GM23338 (cell line): ENCODE measurements around the gene ZNF740. TPM values are rescaled to one million over a fixed set of nuclear protein-coding genes. Genes with fewer than 3 reads are reported as not detected.

Experiments
- ATAC-seq: fragments of 200-7000 bp; cut with Tn5 transposase; 3 replicates; pipeline ENCODE4 v1.9.1; 2020
- DNase-seq: peaks from one replicate; pipeline ENCODE4 v3.0.0-alpha.2; 2015; ENCODE audit warnings: low spot score
- H2AFZ ChIP-seq: fragments of 200-600 bp; sonication (generic); 2 replicates; pipeline ENCODE4 v1.8.0; 2016; ENCODE audit warnings: antibody characterized with exemption, mild to moderate bottlenecking, moderate library complexity
- H3F3A ChIP-seq: fragments of 200-600 bp; sonication (generic); replicated peaks from 2 replicates; pipeline ENCODE4 v1.8.0; 2017; ENCODE audit warnings: antibody characterized with exemption, mixed run types, low read depth
- H3K27ac ChIP-seq: fragments of 200-600 bp; sonication (generic); 2 replicates; pipeline ENCODE4 v1.6.1; 2016; ENCODE audit warnings: low read depth
- H3K27me3 ChIP-seq: fragments of 200-600 bp; sonication (generic); 2 replicates; pipeline ENCODE4 v1.8.0; 2016; ENCODE audit warnings: mild to moderate bottlenecking, mixed run types, moderate library complexity; ENCODE audit not compliant: insufficient read depth
- H3K36me3 ChIP-seq: fragments of 200-600 bp; sonication (generic); 2 replicates; pipeline ENCODE4 v1.8.0; 2016; ENCODE audit warnings: mild to moderate bottlenecking; ENCODE audit not compliant: insufficient read depth
- H3K4me1 ChIP-seq: fragments of 200-600 bp; sonication (generic); 2 replicates; pipeline ENCODE4 v1.8.0; 2016; ENCODE audit warnings: mild to moderate bottlenecking, moderate library complexity; ENCODE audit not compliant: insufficient read depth
- H3K4me2 ChIP-seq: fragments of 200-600 bp; sonication (generic); 2 replicates; pipeline ENCODE4 v1.7.1; 2017; ENCODE audit warnings: mixed run types
- H3K4me3 ChIP-seq: fragments of 200-600 bp; sonication (generic); 2 replicates; pipeline ENCODE4 v1.6.1; 2016; ENCODE audit warnings: mixed run types
- H3K79me2 ChIP-seq: fragments of 200-600 bp; sonication (generic); replicated peaks from 2 replicates; pipeline ENCODE4 v1.8.0; 2017; ENCODE audit warnings: mild to moderate bottlenecking; ENCODE audit not compliant: insufficient read depth
- H3K9me2 ChIP-seq: fragments of 200-600 bp; sonication (generic); 2 replicates; pipeline ENCODE4 v1.8.0; 2017; ENCODE audit not compliant: insufficient read depth
- H4K20me1 ChIP-seq: fragments of 200-600 bp; sonication (generic); replicated peaks from 2 replicates; pipeline ENCODE4 v1.8.0; 2017; ENCODE audit warnings: mild to moderate bottlenecking; ENCODE audit not compliant: insufficient read depth
- H3K27ac Mint-ChIP-seq: 2 replicates; pipeline ENCODE4 v1.8.0; 2020; ENCODE audit warnings: inconsistent platforms, mild to moderate bottlenecking, moderate library complexity, mixed read lengths
- H3K27me3 Mint-ChIP-seq: 3 replicates; pipeline ENCODE4 v1.8.0; 2022; ENCODE audit warnings: low read depth, mild to moderate bottlenecking, moderate library complexity, mixed read lengths, inconsistent platforms; ENCODE audit not compliant: insufficient read depth, poor library complexity
- H3K36me3 Mint-ChIP-seq: 3 replicates; pipeline ENCODE4 v1.8.0; 2021; ENCODE audit warnings: low read depth, mild to moderate bottlenecking, inconsistent platforms, moderate library complexity, mixed read lengths
- H3K4me1 Mint-ChIP-seq: 3 replicates; pipeline ENCODE4 v1.8.0; 2020; ENCODE audit warnings: mild to moderate bottlenecking, inconsistent platforms, mixed read lengths
- H3K4me3 Mint-ChIP-seq: 3 replicates; pipeline ENCODE4 v1.8.0; 2021; ENCODE audit warnings: moderate library complexity, mild to moderate bottlenecking, inconsistent platforms, mixed read lengths
- H3K9me3 Mint-ChIP-seq: 3 replicates; pipeline ENCODE4 v1.8.0; 2020; ENCODE audit warnings: moderate library complexity, mild to moderate bottlenecking, inconsistent platforms, mixed read lengths
- CREB1 ChIP-seq: fragments of 250-450 bp; sonication (Bioruptor Pico); IDR thresholded peaks from 2 replicates; pipeline ENCODE4 v1.5.0; 2020; ENCODE audit warnings: low read depth, mild to moderate bottlenecking, moderate library complexity
- EZH2phosphoT487 ChIP-seq: fragments of 200-600 bp; sonication (generic); IDR thresholded peaks from one replicate; pipeline ENCODE4 v1.8.1; 2018; ENCODE audit warnings: antibody characterized with exemption; ENCODE audit not compliant: unreplicated experiment
- JUNB ChIP-seq: IDR thresholded peaks from one replicate; pipeline ENCODE4 v1.6.1; 2016; ENCODE audit warnings: antibody characterized with exemption; ENCODE audit not compliant: unreplicated experiment
- NANOG ChIP-seq: IDR thresholded peaks from 2 replicates; pipeline ENCODE4 v1.6.1; 2016; ENCODE audit warnings: antibody characterized with exemption, borderline replicate concordance
- STAT1 ChIP-seq: IDR thresholded peaks from one replicate; pipeline ENCODE4 v1.6.1; 2016; ENCODE audit warnings: antibody characterized with exemption; ENCODE audit not compliant: unreplicated experiment
- ZNF114 ChIP-seq: fragments of 250-450 bp; sonication (Bioruptor Pico); IDR thresholded peaks from 2 replicates; pipeline ENCODE4 v1.5.0; 2020; ENCODE audit warnings: mild to moderate bottlenecking, moderate library complexity
- ZNF331 ChIP-seq: fragments of 250-450 bp; sonication (Bioruptor Pico); IDR thresholded peaks from 2 replicates; pipeline ENCODE4 v1.5.0; 2020; ENCODE audit warnings: low read depth, mild to moderate bottlenecking, moderate library complexity
- polyA plus RNA-seq: library from polyadenylated mRNA; unstranded; fragments of >200 nt; fragmentation: Nextera tagmentation; extraction: Ambion mirVana; gene quantifications from 2 replicates; pipeline ENCODE4 v1.2.1, GENCODE V29; 2016
- total RNA-seq: library from RNA; depleted of rRNA; stranded (reverse); fragments of >200 nt; shearing (Covaris generic); gene quantifications from 2 replicates; pipeline ENCODE4 v1.2.3, GENCODE V29; 2014
- TF ChIP-seq, protein P1 (sequence below): IDR thresholded peaks from one replicate; pipeline ENCODE4 v1.6.1; 2018; ENCODE audit warnings: antibody characterized with exemption; ENCODE audit not compliant: unreplicated experiment
- TF ChIP-seq, protein P2 (sequence below), 2 experiments: fragments of 200-600 bp in 1 of 2; sonication (generic) in 1 of 2; conservative IDR thresholded peaks; 2 replicates each; pipeline versions ENCODE4 v1.5.1 to v1.6.1; 2016 to 2017; ENCODE audit warnings: antibody characterized with exemption in 2 of 2, low read depth in 2 of 2, mild to moderate bottlenecking in 2 of 2, moderate library complexity in 1 of 2

The ZNF740 gene
- total and polyA plus RNA-seq, 2 experiments from 2014 or later, result 2.6 to 13.0 TPM

DNA sequence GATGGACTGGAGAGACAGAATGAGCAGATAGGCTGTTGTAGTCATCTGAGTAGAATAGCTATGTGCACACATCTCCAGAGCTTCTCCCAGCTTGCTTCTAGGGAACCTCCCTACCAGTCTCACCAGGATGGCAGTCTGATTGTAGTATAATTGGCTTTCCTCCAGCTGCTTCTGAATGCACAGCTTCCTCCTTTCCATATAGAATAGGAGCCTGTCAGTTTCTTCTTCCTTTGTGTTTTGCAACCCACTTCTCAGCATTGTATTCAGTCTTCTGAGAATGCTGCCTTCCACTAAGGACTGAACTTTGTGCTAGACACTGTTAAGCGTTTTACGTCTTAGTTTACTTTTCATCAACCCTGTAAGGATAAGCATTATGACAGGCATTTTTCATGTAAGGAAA, 2.4 kb downstream of the ZNF740 start (continued):
- TF ChIP-seq ZNF114 (CRISPR knock-in tag) (no peak), CREB1 (CRISPR knock-in tag) (no peak), STAT1 (no peak), NANOG (no peak), EZH2phosphoT487 (no peak), JUNB (no peak), ZNF331 (CRISPR knock-in tag) (no peak)
- TF ChIP-seq, protein P1, sequence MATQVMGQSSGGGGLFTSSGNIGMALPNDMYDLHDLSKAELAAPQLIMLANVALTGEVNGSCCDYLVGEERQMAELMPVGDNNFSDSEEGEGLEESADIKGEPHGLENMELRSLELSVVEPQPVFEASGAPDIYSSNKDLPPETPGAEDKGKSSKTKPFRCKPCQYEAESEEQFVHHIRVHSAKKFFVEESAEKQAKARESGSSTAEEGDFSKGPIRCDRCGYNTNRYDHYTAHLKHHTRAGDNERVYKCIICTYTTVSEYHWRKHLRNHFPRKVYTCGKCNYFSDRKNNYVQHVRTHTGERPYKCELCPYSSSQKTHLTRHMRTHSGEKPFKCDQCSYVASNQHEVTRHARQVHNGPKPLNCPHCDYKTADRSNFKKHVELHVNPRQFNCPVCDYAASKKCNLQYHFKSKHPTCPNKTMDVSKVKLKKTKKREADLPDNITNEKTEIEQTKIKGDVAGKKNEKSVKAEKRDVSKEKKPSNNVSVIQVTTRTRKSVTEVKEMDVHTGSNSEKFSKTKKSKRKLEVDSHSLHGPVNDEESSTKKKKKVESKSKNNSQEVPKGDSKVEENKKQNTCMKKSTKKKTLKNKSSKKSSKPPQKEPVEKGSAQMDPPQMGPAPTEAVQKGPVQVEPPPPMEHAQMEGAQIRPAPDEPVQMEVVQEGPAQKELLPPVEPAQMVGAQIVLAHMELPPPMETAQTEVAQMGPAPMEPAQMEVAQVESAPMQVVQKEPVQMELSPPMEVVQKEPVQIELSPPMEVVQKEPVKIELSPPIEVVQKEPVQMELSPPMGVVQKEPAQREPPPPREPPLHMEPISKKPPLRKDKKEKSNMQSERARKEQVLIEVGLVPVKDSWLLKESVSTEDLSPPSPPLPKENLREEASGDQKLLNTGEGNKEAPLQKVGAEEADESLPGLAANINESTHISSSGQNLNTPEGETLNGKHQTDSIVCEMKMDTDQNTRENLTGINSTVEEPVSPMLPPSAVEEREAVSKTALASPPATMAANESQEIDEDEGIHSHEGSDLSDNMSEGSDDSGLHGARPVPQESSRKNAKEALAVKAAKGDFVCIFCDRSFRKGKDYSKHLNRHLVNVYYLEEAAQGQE, result no peak
- TF ChIP-seq, protein P2, sequence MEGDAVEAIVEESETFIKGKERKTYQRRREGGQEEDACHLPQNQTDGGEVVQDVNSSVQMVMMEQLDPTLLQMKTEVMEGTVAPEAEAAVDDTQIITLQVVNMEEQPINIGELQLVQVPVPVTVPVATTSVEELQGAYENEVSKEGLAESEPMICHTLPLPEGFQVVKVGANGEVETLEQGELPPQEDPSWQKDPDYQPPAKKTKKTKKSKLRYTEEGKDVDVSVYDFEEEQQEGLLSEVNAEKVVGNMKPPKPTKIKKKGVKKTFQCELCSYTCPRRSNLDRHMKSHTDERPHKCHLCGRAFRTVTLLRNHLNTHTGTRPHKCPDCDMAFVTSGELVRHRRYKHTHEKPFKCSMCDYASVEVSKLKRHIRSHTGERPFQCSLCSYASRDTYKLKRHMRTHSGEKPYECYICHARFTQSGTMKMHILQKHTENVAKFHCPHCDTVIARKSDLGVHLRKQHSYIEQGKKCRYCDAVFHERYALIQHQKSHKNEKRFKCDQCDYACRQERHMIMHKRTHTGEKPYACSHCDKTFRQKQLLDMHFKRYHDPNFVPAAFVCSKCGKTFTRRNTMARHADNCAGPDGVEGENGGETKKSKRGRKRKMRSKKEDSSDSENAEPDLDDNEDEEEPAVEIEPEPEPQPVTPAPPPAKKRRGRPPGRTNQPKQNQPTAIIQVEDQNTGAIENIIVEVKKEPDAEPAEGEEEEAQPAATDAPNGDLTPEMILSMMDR (conservative IDR thresholded peaks at IDR 0.05; ENCODE audit: low read depth in 2 of 2), result no peak

DNA sequence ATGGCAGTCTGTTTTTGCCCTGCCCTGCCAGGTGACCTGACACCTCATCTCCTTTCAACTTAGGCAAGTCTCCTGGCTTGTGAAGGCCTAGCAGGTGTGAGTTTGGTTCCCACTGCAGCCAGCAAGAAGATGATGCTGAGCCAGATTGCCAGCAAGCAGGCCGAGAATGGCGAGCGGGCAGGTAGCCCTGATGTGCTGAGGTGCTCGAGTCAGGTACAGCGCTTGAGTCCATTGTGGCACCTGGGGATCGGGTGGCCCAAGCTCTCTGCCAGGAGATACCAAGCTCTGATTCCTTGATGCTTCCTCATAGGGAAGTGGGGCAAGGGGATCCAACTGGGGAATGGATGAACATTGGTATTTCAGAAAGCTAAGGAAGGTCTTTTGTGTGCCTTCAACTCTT, 4.3 kb downstream of the ZNF740 start:
- ATAC-seq (no peak), DNase-seq (no peak)
- Histone ChIP-seq H3K36me3 (peaks cover 18% of the 10 kb centered on the region), H3K4me2 (no peak overlapping the region), H3K9me2 (no peaks in the 10 kb centered on the region), H2AFZ (no peak overlapping the region), H4K20me1 (peaks cover 30% of the 10 kb centered on the region), H3K27ac (no peak overlapping the region), H3K79me2 (peaks cover 17% of the 10 kb centered on the region), H3K4me3 (no peak overlapping the region), H3K27me3 (peaks cover under 1% of the 10 kb centered on the region), H3K4me1 (peaks cover 19% of the 10 kb centered on the region), H3F3A (peaks cover 15% of the 10 kb centered on the region)
- H3K36me3 Mint-ChIP-seq, result peaks cover 71% of the 10 kb centered on the region
- TF ChIP-seq, protein P2 (conservative IDR thresholded peaks at IDR 0.05; ENCODE audit: low read depth in 2 of 2), result no peak
- TF ChIP-seq EZH2phosphoT487 (no peak), ZNF331 (CRISPR knock-in tag) (no peak), ZNF114 (CRISPR knock-in tag) (no peak), JUNB (no peak)
- TF ChIP-seq, protein P1, result no peak
- H3K9me3 Mint-ChIP-seq, result no peaks in the 10 kb centered on the region
- peaks cover 38% of the 10 kb centered on the region for H3K4me1 Mint-ChIP-seq
- no peak overlapping the region for H3K4me3 Mint-ChIP-seq
- H3K27ac Mint-ChIP-seq, result no peak overlapping the region
- peaks cover 15% of the 10 kb centered on the region for H3K27me3 Mint-ChIP-seq
